HG02970 (cell line): ENCODE data around the gene PCNT.
"Not testable (repeated sequence)": the region's sequence is repeated elsewhere in the genome, so short reads cannot be mapped to it uniquely, and the experiment has no call there.

Source experiments
- ATAC-seq: cut with Tn5 transposase; IDR thresholded peaks from one replicate; pipeline ENCODE4 v1.9.1; 2021; ENCODE audit warnings: mild to moderate bottlenecking, moderate library complexity, moderate number of reproducible peaks; ENCODE audit not compliant: unreplicated experiment, low FRiP score

The PCNT gene

GRCh38 chr21:46399686-46400085 is 75.7 kb downstream of the PCNT start:
- ATAC-seq, result no peak

GRCh38 chr21:46401186-46401910 is 77.4 kb downstream of the PCNT start:
- no peak for ATAC-seq

- no peak for ATAC-seq
These were observed 78.5 kb downstream of the PCNT start for GRCh38 chr21:46402421-46402820.

GRCh38 chr21:46403234-46403811 is 79.4 kb downstream of the PCNT start:
- ATAC-seq, result not testable (repeated sequence)

- no peak for ATAC-seq
These were observed 80.3 kb downstream of the PCNT start for GRCh38 chr21:46404306-46404705.

- ATAC-seq, result no peak
These were observed 82.0 kb downstream of the PCNT start for GRCh38 chr21:46406001-46406400.

- no peak for ATAC-seq
These were observed 85.9 kb downstream of the PCNT start for GRCh38 chr21:46409641-46410406.

GRCh38 chr21:46410516-46410915 is 86.6 kb downstream of the PCNT start:
- ATAC-seq, result no peak

- no peak for ATAC-seq
These were observed 87.3 kb downstream of the PCNT start for GRCh38 chr21:46411236-46411635.

- no peak for ATAC-seq
These were observed 87.7 kb downstream of the PCNT start for GRCh38 chr21:46411691-46412090.

GRCh38 chr21:46412521-46413364 is 88.8 kb downstream of the PCNT start:
- ATAC-seq, result no peak

GRCh38 chr21:46413365-46413696 is 89.4 kb downstream of the PCNT start:
- ATAC-seq, result no peak

GRCh38 chr21:46414965-46415275 is 91.0 kb downstream of the PCNT start:
- ATAC-seq, result no peak

- no peak for ATAC-seq
These were observed 92.6 kb downstream of the PCNT start for GRCh38 chr21:46416551-46416950.

GRCh38 chr21:46418265-46418946 is 94.5 kb downstream of the PCNT start:
- ATAC-seq, result no peak

GRCh38 chr21:46420241-46421190 is 96.6 kb downstream of the PCNT start:
- no peak for ATAC-seq

- no peak for ATAC-seq
These were observed 97.3 kb downstream of the PCNT start for GRCh38 chr21:46421191-46421750.

GRCh38 chr21:46421756-46422555 is 98.0 kb downstream of the PCNT start:
- ATAC-seq, result no peak
